Measurements from ENCODE around the gene IZUMO4. TPM values are rescaled to one million over a fixed set of nuclear protein-coding genes. Genes with fewer than 3 reads are reported as not detected.

IZUMO4 gene
- total and polyA plus RNA-seq, 4 donors: 1.2 to 1.4 (median 1.2) TPM

- peak overlapping the region in 1 of 2 donors; percentile 87 for H3K9ac ChIP-seq (ENCODE audit: low read depth in 1 of 2, low read length in 2 of 2)
- no peaks in the 10 kb centered on the region for H3K36me3 ChIP-seq (ENCODE audit: control insufficient read depth in 4 of 4, insufficient read depth in 3 of 4, low read depth in 1 of 4, low read length in 3 of 4)
- DNase-seq (ENCODE audit: low spot score): no peak
These were observed 37.9 kb upstream of the IZUMO4 start for GRCh38 chr19:2058570-2059421.

GRCh38 chr19:2059422-2060201 lies 37.1 kb upstream of the IZUMO4 start:
- H3K27ac ChIP-seq (ENCODE audit: low read depth in 1 of 2, low read length in 2 of 2): peak overlapping the region; percentile 89 to 99
- peaks cover 11 to 41% (median 24%) of the 10 kb centered on the region in 4 donors for H3K4me1 ChIP-seq (ENCODE audit: control insufficient read depth in 4 of 4, insufficient read depth in 4 of 4, low read length in 3 of 4)

More at GRCh38 chr19:2058570-2059421, 37.9 kb upstream of the IZUMO4 start:
- no peaks in the 10 kb centered on the region for H3K27me3 ChIP-seq (ENCODE audit: control insufficient read depth in 4 of 4, insufficient read depth in 4 of 4, low read length in 3 of 4)
- TF ChIP-seq, protein P1, sequence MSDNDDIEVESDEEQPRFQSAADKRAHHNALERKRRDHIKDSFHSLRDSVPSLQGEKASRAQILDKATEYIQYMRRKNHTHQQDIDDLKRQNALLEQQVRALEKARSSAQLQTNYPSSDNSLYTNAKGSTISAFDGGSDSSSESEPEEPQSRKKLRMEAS (IDR thresholded peaks at IDR 0.05): no peak
- peaks cover 11 to 44% (median 26%) of the 10 kb centered on the region in 4 donors for H3K4me1 ChIP-seq (ENCODE audit: control insufficient read depth in 4 of 4, insufficient read depth in 4 of 4, low read length in 3 of 4)
- H3K4me3 ChIP-seq (ENCODE audit: low read depth in 1 of 3, low read length in 3 of 3): peak overlapping the region in 1 of 3 donors; percentile 7
- 84% methylated on average over 27 of the region's 27 CpGs for WGBS
- peak overlapping the region; percentile 89 to 99 for H3K27ac ChIP-seq (ENCODE audit: low read depth in 1 of 2, low read length in 2 of 2)
- H3K9me3 ChIP-seq (ENCODE audit: control insufficient read depth in 4 of 4, low read length in 3 of 4): no peaks in the 10 kb centered on the region

More at GRCh38 chr19:2059422-2060201, 37.1 kb upstream of the IZUMO4 start:
- Histone ChIP-seq H3K27me3 (ENCODE audit: control insufficient read depth in 4 of 4, insufficient read depth in 4 of 4, low read length in 3 of 4) (no peaks in the 10 kb centered on the region), H3K36me3 (ENCODE audit: control insufficient read depth in 4 of 4, insufficient read depth in 3 of 4, low read depth in 1 of 4, low read length in 3 of 4) (no peaks in the 10 kb centered on the region), H3K9me3 (ENCODE audit: control insufficient read depth in 4 of 4, low read length in 3 of 4) (no peaks in the 10 kb centered on the region), H3K9ac (ENCODE audit: low read depth in 1 of 2, low read length in 2 of 2) (peak overlapping the region; percentile 86 to 87), H3K4me3 (ENCODE audit: low read depth in 1 of 3, low read length in 3 of 3) (peak overlapping the region in 1 of 3 donors; percentile 7)
- DNase-seq (ENCODE audit: low spot score): no peak
- WGBS: 28% methylated on average over 24 of the region's 24 CpGs
- TF ChIP-seq, protein P2, sequence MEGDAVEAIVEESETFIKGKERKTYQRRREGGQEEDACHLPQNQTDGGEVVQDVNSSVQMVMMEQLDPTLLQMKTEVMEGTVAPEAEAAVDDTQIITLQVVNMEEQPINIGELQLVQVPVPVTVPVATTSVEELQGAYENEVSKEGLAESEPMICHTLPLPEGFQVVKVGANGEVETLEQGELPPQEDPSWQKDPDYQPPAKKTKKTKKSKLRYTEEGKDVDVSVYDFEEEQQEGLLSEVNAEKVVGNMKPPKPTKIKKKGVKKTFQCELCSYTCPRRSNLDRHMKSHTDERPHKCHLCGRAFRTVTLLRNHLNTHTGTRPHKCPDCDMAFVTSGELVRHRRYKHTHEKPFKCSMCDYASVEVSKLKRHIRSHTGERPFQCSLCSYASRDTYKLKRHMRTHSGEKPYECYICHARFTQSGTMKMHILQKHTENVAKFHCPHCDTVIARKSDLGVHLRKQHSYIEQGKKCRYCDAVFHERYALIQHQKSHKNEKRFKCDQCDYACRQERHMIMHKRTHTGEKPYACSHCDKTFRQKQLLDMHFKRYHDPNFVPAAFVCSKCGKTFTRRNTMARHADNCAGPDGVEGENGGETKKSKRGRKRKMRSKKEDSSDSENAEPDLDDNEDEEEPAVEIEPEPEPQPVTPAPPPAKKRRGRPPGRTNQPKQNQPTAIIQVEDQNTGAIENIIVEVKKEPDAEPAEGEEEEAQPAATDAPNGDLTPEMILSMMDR (IDR thresholded peaks at IDR 0.05; ENCODE audit: low read depth, low read length, missing input control): no peak
- peak in 1 of 2 donors; percentile 61 for TF ChIP-seq JUND (IDR thresholded peaks at IDR 0.05)
- TF ChIP-seq YY1 (IDR thresholded peaks at IDR 0.05): peak; percentile 92
- TF ChIP-seq FOXA2 (IDR thresholded peaks at IDR 0.05): peak; percentile 54
- TF ChIP-seq, protein P3, sequence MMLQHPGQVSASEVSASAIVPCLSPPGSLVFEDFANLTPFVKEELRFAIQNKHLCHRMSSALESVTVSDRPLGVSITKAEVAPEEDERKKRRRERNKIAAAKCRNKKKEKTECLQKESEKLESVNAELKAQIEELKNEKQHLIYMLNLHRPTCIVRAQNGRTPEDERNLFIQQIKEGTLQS (IDR thresholded peaks at IDR 0.05): peak; percentile 13
- TF ChIP-seq, protein P4, sequence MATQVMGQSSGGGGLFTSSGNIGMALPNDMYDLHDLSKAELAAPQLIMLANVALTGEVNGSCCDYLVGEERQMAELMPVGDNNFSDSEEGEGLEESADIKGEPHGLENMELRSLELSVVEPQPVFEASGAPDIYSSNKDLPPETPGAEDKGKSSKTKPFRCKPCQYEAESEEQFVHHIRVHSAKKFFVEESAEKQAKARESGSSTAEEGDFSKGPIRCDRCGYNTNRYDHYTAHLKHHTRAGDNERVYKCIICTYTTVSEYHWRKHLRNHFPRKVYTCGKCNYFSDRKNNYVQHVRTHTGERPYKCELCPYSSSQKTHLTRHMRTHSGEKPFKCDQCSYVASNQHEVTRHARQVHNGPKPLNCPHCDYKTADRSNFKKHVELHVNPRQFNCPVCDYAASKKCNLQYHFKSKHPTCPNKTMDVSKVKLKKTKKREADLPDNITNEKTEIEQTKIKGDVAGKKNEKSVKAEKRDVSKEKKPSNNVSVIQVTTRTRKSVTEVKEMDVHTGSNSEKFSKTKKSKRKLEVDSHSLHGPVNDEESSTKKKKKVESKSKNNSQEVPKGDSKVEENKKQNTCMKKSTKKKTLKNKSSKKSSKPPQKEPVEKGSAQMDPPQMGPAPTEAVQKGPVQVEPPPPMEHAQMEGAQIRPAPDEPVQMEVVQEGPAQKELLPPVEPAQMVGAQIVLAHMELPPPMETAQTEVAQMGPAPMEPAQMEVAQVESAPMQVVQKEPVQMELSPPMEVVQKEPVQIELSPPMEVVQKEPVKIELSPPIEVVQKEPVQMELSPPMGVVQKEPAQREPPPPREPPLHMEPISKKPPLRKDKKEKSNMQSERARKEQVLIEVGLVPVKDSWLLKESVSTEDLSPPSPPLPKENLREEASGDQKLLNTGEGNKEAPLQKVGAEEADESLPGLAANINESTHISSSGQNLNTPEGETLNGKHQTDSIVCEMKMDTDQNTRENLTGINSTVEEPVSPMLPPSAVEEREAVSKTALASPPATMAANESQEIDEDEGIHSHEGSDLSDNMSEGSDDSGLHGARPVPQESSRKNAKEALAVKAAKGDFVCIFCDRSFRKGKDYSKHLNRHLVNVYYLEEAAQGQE (IDR thresholded peaks at IDR 0.05): peak; percentile 70
- TF ChIP-seq NR2F2 (IDR thresholded peaks at IDR 0.05): peak; percentile 62
- peak; percentile 54 for TF ChIP-seq ZBTB33 (IDR thresholded peaks at IDR 0.05)
- peak; percentile 94 for TF ChIP-seq SP1 (IDR thresholded peaks at IDR 0.05)
- TF ChIP-seq GABPA (IDR thresholded peaks at IDR 0.05 in 1 of 2, conservative IDR thresholded peaks at IDR 0.05 in 1 of 2): peak in 1 of 2 donors; percentile 55
- TF ChIP-seq TAF1 (conservative IDR thresholded peaks at IDR 0.05): peak; percentile 41
- peak; percentile 12 for TF ChIP-seq HNF4G (IDR thresholded peaks at IDR 0.05)
- peak; percentile 90 to 95 for TF ChIP-seq HNF4A (conservative IDR thresholded peaks at IDR 0.05)
- TF ChIP-seq FOXA1 (IDR thresholded peaks at IDR 0.05): peak; percentile 53
- peak; percentile 95 to 96 for TF ChIP-seq RXRA (IDR thresholded peaks at IDR 0.05)
- TF ChIP-seq, protein P1 (IDR thresholded peaks at IDR 0.05): peak; percentile 91
- peak in 1 of 2 donors; percentile 49 for TF ChIP-seq EGR1 (IDR thresholded peaks at IDR 0.05; ENCODE audit: low read depth in 2 of 2)
- TF ChIP-seq RAD21 (IDR thresholded peaks at IDR 0.05): peak in 1 of 2 donors; percentile 58

All from liver (tissue), 9 donors.